Measurements from ENCODE around the gene GP1BB. TPM values are rescaled to one million over a fixed set of nuclear protein-coding genes. Genes with fewer than 3 reads are reported as not detected.

GP1BB gene
- total and polyA plus RNA-seq, 2 donors: 2.1 to 9.6 TPM

- Histone ChIP-seq H3K27me3 (ENCODE audit: control insufficient read depth in 2 of 2, insufficient read depth in 1 of 2, low read length in 1 of 2) (peaks cover 77 to 98% of the 10 kb centered on the region in 2 donors), H3K27ac (ENCODE audit: low read depth in 1 of 2, low read length in 1 of 2) (no peak overlapping the region), H3K4me3 (ENCODE audit: low read length in 2 of 2) (no peak overlapping the region), H3K4me1 (ENCODE audit: control insufficient read depth in 2 of 2, insufficient read depth in 2 of 2, low read length in 2 of 2) (peaks cover 6 to 37% of the 10 kb centered on the region in 2 donors), H3K9me3 (ENCODE audit: control insufficient read depth in 2 of 2, insufficient read depth in 1 of 2, low read length in 1 of 2) (peaks cover 0 to 13% of the 10 kb centered on the region in 2 donors), H3K36me3 (ENCODE audit: control insufficient read depth in 2 of 2, insufficient read depth in 2 of 2, low read length in 1 of 2) (no peaks in the 10 kb centered on the region)
- DNase-seq (ENCODE audit: low read depth in 6 of 9, low spot score in 9 of 9): no peak
- 5% methylated on average over 26 of the region's 26 CpGs for WGBS
Measured at GRCh38 chr22:19755722-19756287, 32.5 kb downstream of the GP1BB start.

DNA sequence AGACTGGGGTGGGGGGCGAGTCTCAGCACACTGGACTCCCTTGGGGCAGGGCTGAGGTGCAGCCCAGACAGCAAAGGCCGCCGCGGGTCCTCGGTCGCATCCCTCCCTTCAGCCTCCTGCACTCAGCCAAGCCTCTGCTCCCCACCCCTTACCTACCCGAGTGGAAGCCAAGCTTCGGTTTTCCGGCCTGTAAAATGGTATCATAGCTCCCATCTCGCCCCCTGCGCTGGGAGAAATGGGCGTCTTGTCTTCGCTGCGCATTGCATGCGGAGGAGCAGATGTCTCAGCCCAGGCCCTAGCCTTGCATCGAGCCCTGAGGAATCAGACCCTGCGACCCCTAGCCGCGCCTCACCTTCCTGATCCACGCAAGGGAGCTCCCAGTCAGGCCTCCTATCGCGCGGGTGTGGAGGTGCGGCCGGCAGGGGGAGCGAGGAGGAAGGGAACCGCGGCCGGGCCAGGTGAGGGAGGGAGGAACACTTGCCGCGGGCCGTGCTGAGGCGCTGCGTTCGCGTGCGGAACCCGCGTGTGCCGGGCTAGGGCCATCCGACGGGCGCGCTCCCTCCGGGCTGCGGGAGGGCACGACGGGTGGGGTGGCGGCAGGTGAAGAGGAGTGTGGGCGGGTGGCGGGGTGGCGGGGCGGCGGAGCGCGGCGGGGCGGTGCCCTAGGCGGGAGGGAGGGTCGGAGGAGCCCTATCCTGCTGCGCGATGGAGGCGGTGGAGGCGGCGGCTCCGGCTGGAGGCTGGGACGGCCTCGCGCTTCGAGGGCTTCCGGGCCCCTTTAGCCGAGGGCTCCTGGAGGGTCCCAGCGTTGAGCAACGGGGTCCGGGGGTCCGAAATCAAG, 33.2 kb downstream of the GP1BB start:
- Histone ChIP-seq H3K36me3 (ENCODE audit: control insufficient read depth in 2 of 2, insufficient read depth in 2 of 2, low read length in 1 of 2) (no peaks in the 10 kb centered on the region), H3K4me1 (ENCODE audit: control insufficient read depth in 2 of 2, insufficient read depth in 2 of 2, low read length in 2 of 2) (peaks cover 6 to 37% of the 10 kb centered on the region in 2 donors), H3K4me3 (ENCODE audit: low read length in 2 of 2) (peak overlapping the region in 1 of 2 donors; percentile 37), H3K9me3 (ENCODE audit: control insufficient read depth in 2 of 2, insufficient read depth in 1 of 2, low read length in 1 of 2) (peaks cover 0 to 13% of the 10 kb centered on the region in 2 donors), H3K27ac (ENCODE audit: low read depth in 1 of 2, low read length in 1 of 2) (no peak overlapping the region), H3K27me3 (ENCODE audit: control insufficient read depth in 2 of 2, insufficient read depth in 1 of 2, low read length in 1 of 2) (peaks cover 82 to 97% of the 10 kb centered on the region in 2 donors)
- peak in 6 of 9 donors; percentile 41 to 80 (median 60) for DNase-seq (ENCODE audit: low read depth in 6 of 9, low spot score in 9 of 9)
- WGBS: 3% methylated on average over 76 of the region's 76 CpGs

DNA sequence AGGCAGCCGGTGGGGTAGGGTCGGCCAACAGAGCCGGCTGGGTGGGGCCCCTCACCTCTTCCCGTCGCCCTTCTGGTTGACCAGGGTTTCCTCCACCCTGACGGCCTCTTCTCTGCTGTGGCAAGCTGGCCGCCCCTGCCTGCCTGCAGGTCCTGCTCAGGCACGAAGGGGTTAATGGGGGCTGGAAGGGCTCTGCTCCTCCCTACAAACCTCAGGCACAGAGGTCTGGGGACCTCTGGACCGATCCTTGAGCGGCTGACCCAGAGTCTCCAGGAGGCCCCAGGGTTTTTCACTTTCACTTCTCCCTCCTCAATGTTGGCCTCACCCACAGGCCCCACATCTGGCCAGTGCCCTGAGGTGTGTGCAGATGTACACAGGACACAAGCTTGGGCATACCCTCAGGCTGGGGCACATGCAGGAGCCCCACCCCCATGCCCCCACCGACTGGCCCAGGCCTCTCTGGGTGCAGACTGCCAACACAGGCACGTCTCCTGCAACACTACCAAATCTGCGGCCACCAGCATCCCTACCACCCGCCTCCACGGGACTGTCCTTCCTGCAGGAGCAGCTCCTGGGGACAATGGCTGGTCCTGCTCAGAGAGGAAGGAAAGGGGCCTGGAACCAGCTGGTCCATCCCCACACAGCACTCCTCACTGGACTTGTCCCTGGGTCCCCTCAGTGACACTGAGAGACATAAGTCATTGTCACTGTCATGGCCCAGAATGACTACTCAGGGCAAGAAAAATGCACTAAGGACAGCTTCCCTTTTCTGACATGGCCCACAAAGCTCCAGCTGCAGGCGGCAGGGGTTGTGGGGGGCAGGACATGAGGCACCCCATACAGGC, 34.0 kb downstream of the GP1BB start:
- Histone ChIP-seq H3K36me3 (ENCODE audit: control insufficient read depth in 2 of 2, insufficient read depth in 2 of 2, low read length in 1 of 2) (no peaks in the 10 kb centered on the region), H3K27ac (ENCODE audit: low read depth in 1 of 2, low read length in 1 of 2) (no peak overlapping the region), H3K9me3 (ENCODE audit: control insufficient read depth in 2 of 2, insufficient read depth in 1 of 2, low read length in 1 of 2) (peaks cover 0 to 18% of the 10 kb centered on the region in 2 donors), H3K4me3 (ENCODE audit: low read length in 2 of 2) (peak overlapping the region in 1 of 2 donors; percentile 37), H3K4me1 (ENCODE audit: control insufficient read depth in 2 of 2, insufficient read depth in 2 of 2, low read length in 2 of 2) (peaks cover 6 to 40% of the 10 kb centered on the region in 2 donors), H3K27me3 (ENCODE audit: control insufficient read depth in 2 of 2, insufficient read depth in 1 of 2, low read length in 1 of 2) (peaks cover 86 to 97% of the 10 kb centered on the region in 2 donors)
- 29% methylated on average over 16 of the region's 16 CpGs for WGBS
- no peak for DNase-seq (ENCODE audit: low read depth in 6 of 9, low spot score in 9 of 9)

- 53% methylated on average over 43 of the region's 43 CpGs for WGBS
- H3K4me3 ChIP-seq (ENCODE audit: low read length in 2 of 2): no peak overlapping the region
- peaks cover 6 to 43% of the 10 kb centered on the region in 2 donors for H3K4me1 ChIP-seq (ENCODE audit: control insufficient read depth in 2 of 2, insufficient read depth in 2 of 2, low read length in 2 of 2)
- no peaks in the 10 kb centered on the region for H3K36me3 ChIP-seq (ENCODE audit: control insufficient read depth in 2 of 2, insufficient read depth in 2 of 2, low read length in 1 of 2)
- no peak for DNase-seq (ENCODE audit: low read depth in 6 of 9, low spot score in 9 of 9)
- peaks cover 2 to 20% of the 10 kb centered on the region in 2 donors for H3K9me3 ChIP-seq (ENCODE audit: control insufficient read depth in 2 of 2, insufficient read depth in 1 of 2, low read length in 1 of 2)
- H3K27ac ChIP-seq (ENCODE audit: low read depth in 1 of 2, low read length in 1 of 2): no peak overlapping the region
- H3K27me3 ChIP-seq (ENCODE audit: control insufficient read depth in 2 of 2, insufficient read depth in 1 of 2, low read length in 1 of 2): peaks cover 91 to 97% of the 10 kb centered on the region in 2 donors
Measured at GRCh38 chr22:19757985-19758895, 34.9 kb downstream of the GP1BB start.

DNA sequence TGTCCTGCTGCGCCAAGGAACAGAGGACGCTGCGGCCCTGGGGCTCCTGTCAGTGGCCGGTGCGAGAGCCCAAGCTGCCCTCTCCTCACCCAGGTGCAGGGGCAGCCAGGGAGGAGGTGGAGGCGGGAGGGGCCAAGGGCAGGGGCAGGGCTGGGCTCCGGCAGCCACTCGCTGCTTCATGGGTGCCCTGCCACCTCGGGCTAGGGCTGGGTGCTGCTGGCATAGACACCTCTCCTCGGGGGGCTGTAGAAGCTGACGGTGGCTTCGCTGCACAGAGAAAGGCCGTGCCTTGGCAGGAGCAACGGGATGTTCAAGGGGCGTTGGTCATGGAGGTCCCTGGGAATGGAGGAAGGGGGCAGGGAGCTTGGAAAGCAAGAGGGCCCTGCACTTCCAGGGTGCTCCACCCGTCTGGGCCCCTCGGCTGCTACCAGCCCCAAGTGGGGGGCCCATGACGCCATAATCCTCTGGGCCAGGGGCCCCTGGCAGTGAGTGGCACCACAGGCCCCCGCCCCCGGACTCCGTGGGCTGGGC, 35.6 kb downstream of the GP1BB start:
- Histone ChIP-seq H3K36me3 (ENCODE audit: control insufficient read depth in 2 of 2, insufficient read depth in 2 of 2, low read length in 1 of 2) (no peaks in the 10 kb centered on the region), H3K4me3 (ENCODE audit: low read length in 2 of 2) (no peak overlapping the region), H3K4me1 (ENCODE audit: control insufficient read depth in 2 of 2, insufficient read depth in 2 of 2, low read length in 2 of 2) (peaks cover 6 to 43% of the 10 kb centered on the region in 2 donors), H3K27me3 (ENCODE audit: control insufficient read depth in 2 of 2, insufficient read depth in 1 of 2, low read length in 1 of 2) (peaks cover 92 to 97% of the 10 kb centered on the region in 2 donors), H3K9me3 (ENCODE audit: control insufficient read depth in 2 of 2, insufficient read depth in 1 of 2, low read length in 1 of 2) (peaks cover 2 to 17% of the 10 kb centered on the region in 2 donors), H3K27ac (ENCODE audit: low read depth in 1 of 2, low read length in 1 of 2) (no peak overlapping the region)
- no peak for DNase-seq (ENCODE audit: low read depth in 6 of 9, low spot score in 9 of 9)
- 15% methylated on average over 21 of the region's 21 CpGs for WGBS

GRCh38 chr22:19759427-19760057, 36.2 kb downstream of the GP1BB start:
- no peaks in the 10 kb centered on the region for H3K36me3 ChIP-seq (ENCODE audit: control insufficient read depth in 2 of 2, insufficient read depth in 2 of 2, low read length in 1 of 2)
- peaks cover 92 to 97% of the 10 kb centered on the region in 2 donors for H3K27me3 ChIP-seq (ENCODE audit: control insufficient read depth in 2 of 2, insufficient read depth in 1 of 2, low read length in 1 of 2)
- H3K27ac ChIP-seq (ENCODE audit: low read depth in 1 of 2, low read length in 1 of 2): no peak overlapping the region
- no peak for DNase-seq (ENCODE audit: low read depth in 6 of 9, low spot score in 9 of 9)
- peaks cover 2 to 17% of the 10 kb centered on the region in 2 donors for H3K9me3 ChIP-seq (ENCODE audit: control insufficient read depth in 2 of 2, insufficient read depth in 1 of 2, low read length in 1 of 2)
- no peak overlapping the region for H3K4me3 ChIP-seq (ENCODE audit: low read length in 2 of 2)
- peaks cover 6 to 43% of the 10 kb centered on the region in 2 donors for H3K4me1 ChIP-seq (ENCODE audit: control insufficient read depth in 2 of 2, insufficient read depth in 2 of 2, low read length in 2 of 2)
- 9% methylated on average over 43 of the region's 43 CpGs for WGBS

- peaks cover 2 to 18% of the 10 kb centered on the region in 2 donors for H3K9me3 ChIP-seq (ENCODE audit: control insufficient read depth in 2 of 2, insufficient read depth in 1 of 2, low read length in 1 of 2)
- no peak for DNase-seq (ENCODE audit: low read depth in 6 of 9, low spot score in 9 of 9)
- whole genome bisulfite sequencing: 4% methylated on average over 69 of the region's 79 CpGs
- no peaks in the 10 kb centered on the region for H3K36me3 ChIP-seq (ENCODE audit: control insufficient read depth in 2 of 2, insufficient read depth in 2 of 2, low read length in 1 of 2)
- H3K27ac ChIP-seq (ENCODE audit: low read depth in 1 of 2, low read length in 1 of 2): no peak within 1 kb of the TSS
- peak within 1 kb of the TSS in 1 of 2 donors; percentile 39 for H3K4me3 ChIP-seq (ENCODE audit: low read length in 2 of 2)
- peaks cover 92 to 97% of the 10 kb centered on the region in 2 donors for H3K27me3 ChIP-seq (ENCODE audit: control insufficient read depth in 2 of 2, insufficient read depth in 1 of 2, low read length in 1 of 2)
- H3K4me1 ChIP-seq (ENCODE audit: control insufficient read depth in 2 of 2, insufficient read depth in 2 of 2, low read length in 2 of 2): peaks cover 6 to 48% of the 10 kb centered on the region in 2 donors
Measured at GRCh38 chr22:19760058-19760950, 37.0 kb downstream of the GP1BB start, which contains the start of gene TBX1. Gene TBX1 (plus strand): TSS chr22:19760778. CDS start chr22:19760844, 66 bp downstream.
